M059J (cell line): ENCODE measurements around the gene ZSWIM6. TPM values are rescaled to one million over a fixed set of nuclear protein-coding genes. Genes with fewer than 3 reads are reported as not detected.

Experiments
- DNase-seq: peaks from one replicate; pipeline ENCODE4 v3.0.0-alpha.2; 2012; ENCODE audit warnings: low read depth
- total RNA-seq: library from RNA; depleted of rRNA; stranded (reverse); fragments of >200 nt; shearing (Covaris generic); gene quantifications from 2 replicates; pipeline ENCODE4 v1.2.3, GENCODE V29; 2014

The ZSWIM6 gene
- total RNA-seq, 1 experiment from 2014 or later: 10.9 TPM

- peak; percentile 28 for DNase-seq
These were observed 296 bp downstream of the ZSWIM6 start for GRCh38 chr5:61332358-61332749.

- peak; percentile 64 for DNase-seq
These were observed 828 bp downstream of the ZSWIM6 start for GRCh38 chr5:61332851-61333320.

- DNase-seq: peak; percentile 46
These were observed 1.4 kb downstream of the ZSWIM6 start for GRCh38 chr5:61333321-61333953.

- no peak for DNase-seq
These were observed 2.2 kb downstream of the ZSWIM6 start for GRCh38 chr5:61333954-61334867.

- DNase-seq: peak; percentile 53
These were observed 3.0 kb downstream of the ZSWIM6 start for GRCh38 chr5:61334868-61335615.

GRCh38 chr5:61339764-61340163 is 7.7 kb downstream of the ZSWIM6 start:
- DNase-seq: no peak

- no peak for DNase-seq
These were observed 8.8 kb downstream of the ZSWIM6 start for GRCh38 chr5:61340775-61341361.

GRCh38 chr5:61342071-61342501 is 10.0 kb downstream of the ZSWIM6 start:
- DNase-seq: peak; percentile 92

- no peak for DNase-seq
These were observed 12.3 kb downstream of the ZSWIM6 start for GRCh38 chr5:61344187-61344944.

- DNase-seq: peak; percentile 47
These were observed 14.5 kb downstream of the ZSWIM6 start for GRCh38 chr5:61346511-61346910.

- no peak for DNase-seq
These were observed 15.0 kb downstream of the ZSWIM6 start for GRCh38 chr5:61347080-61347479.

GRCh38 chr5:61348447-61348846 is 16.4 kb downstream of the ZSWIM6 start:
- DNase-seq: no peak

GRCh38 chr5:61349935-61350334 is 17.9 kb downstream of the ZSWIM6 start:
- DNase-seq: no peak

- no peak for DNase-seq
These were observed 18.5 kb downstream of the ZSWIM6 start for GRCh38 chr5:61350535-61350934.

- DNase-seq: no peak
These were observed 19.7 kb downstream of the ZSWIM6 start for GRCh38 chr5:61351733-61352132.

GRCh38 chr5:61352180-61352579 is 20.1 kb downstream of the ZSWIM6 start:
- DNase-seq: no peak

- no peak for DNase-seq
These were observed 20.6 kb downstream of the ZSWIM6 start for GRCh38 chr5:61352612-61353156.

- DNase-seq: no peak
These were observed 21.2 kb downstream of the ZSWIM6 start for GRCh38 chr5:61353293-61353692.

- DNase-seq: no peak
These were observed 22.1 kb downstream of the ZSWIM6 start for GRCh38 chr5:61354199-61354598.

- peak; percentile 43 for DNase-seq
These were observed 25.7 kb downstream of the ZSWIM6 start for GRCh38 chr5:61357745-61358144.
